ENCODE measurements around the gene ARID2. TPM values are rescaled to one million over a fixed set of nuclear protein-coding genes. Genes with fewer than 3 reads are reported as not detected.

Gene ARID2
- total and polyA plus RNA-seq, 2 of the 4 experiments (the other 2 are of a cell fraction) = 5.4 to 28.1 TPM

- WGBS, 2 experiments (ENCODE audit: extremely low coverage in 2 of 2, insufficient read length in 1 of 2) = 0% methylated on average over 2 of the region's 42 CpGs; no CpG with 5 or more reads in 1 of the 2 experiments
- peaks cover 10 to 18% of the 10 kb centered on the region in 2 experiments for H3K79me1 ChIP-seq (ENCODE audit: low read depth in 1 of 2, low read length in 2 of 2)
- no peaks in the 10 kb centered on the region for H3K9me3 ChIP-seq (ENCODE audit: control insufficient read depth, insufficient read depth, low read length)
- H4K91ac ChIP-seq (ENCODE audit: insufficient read depth, low read depth, low read length) = peak overlapping the region; percentile 95
- peak overlapping the region; percentile 69 for H3K4me3 ChIP-seq (ENCODE audit: insufficient read depth, low read depth, low read length)
- no TSS peak for BruUV-seq (replicated peaks)
- H3K27ac ChIP-seq (ENCODE audit: insufficient read depth, low read length) = peak overlapping the region; percentile 76
- peak overlapping the region; percentile 88 for H3K9ac ChIP-seq (ENCODE audit: low read depth, low read length)
- H3K14ac ChIP-seq (replicated peaks; ENCODE audit: low read depth, low read length) = peak overlapping the region; percentile 95
- in situ Hi-C loops (cut with MboI; ENCODE audit: low sequenced_read_pairs) = no loop called here
- H2AK5ac ChIP-seq (ENCODE audit: low read depth, low read length) = no peak overlapping the region
- no peaks in the 10 kb centered on the region for H3K4me1 ChIP-seq (ENCODE audit: control insufficient read depth, insufficient read depth, low read length)
- ChIA-PET POLR2A (ENCODE audit: unreplicated experiment) (interaction anchor here (0.6 to 1.5 kb wide), 2 partner anchors 94 to 183 kb away, joined by 3 to 5 read pairs; no protein-coding TSS in a partner anchor), CTCF (interaction anchor here (0.6 to 7.4 kb wide), 7 partner anchors 12 to 183 kb away, joined by 3 to 43 read pairs (median 4); no protein-coding TSS in a partner anchor)
- TF ChIP-seq CEBPB (IDR thresholded peaks at IDR 0.05; ENCODE audit: low read depth, low read length) (0 out of 2 replicates have a peak, but pooled peaks have one; percentile 56), MXI1 (IDR thresholded peaks at IDR 0.05; ENCODE audit: borderline replicate concordance, low read depth, low read length) (0 out of 2 replicates have a peak, but pooled peaks have one; percentile 12), CHD1 (IDR thresholded peaks at IDR 0.05; ENCODE audit: low read depth, low read length) (no peak)
- H4K20me1 ChIP-seq (ENCODE audit: insufficient read depth, low read length) = 0 out of 2 replicates have a peak, but pooled peaks cover 2% of the 10 kb centered on the region
- peak overlapping the region; percentile 100 for H3K4me2 ChIP-seq (ENCODE audit: low read depth, low read length)
- H2BK120ac ChIP-seq (ENCODE audit: low read depth, low read length) = peak overlapping the region; percentile 90
- H3K4ac ChIP-seq (ENCODE audit: low read depth, low read length) = peak overlapping the region; percentile 87
- peak overlapping the region; percentile 94 for H3K23ac ChIP-seq (ENCODE audit: low read depth, low read length)
- H3K18ac ChIP-seq (ENCODE audit: low read depth, low read length) = peak overlapping the region; percentile 70
- no peak overlapping the region for H2BK20ac ChIP-seq (ENCODE audit: low read depth, low read length)
- no peak overlapping the region for H2BK15ac ChIP-seq (ENCODE audit: low read depth, low read length)
- intact Hi-C loops (cut with micrococcal nuclease) = loop anchor here (1.0 to 5.0 kb wide), 6 partner anchors 54 to 556 kb away; no protein-coding TSS in a partner anchor
- peak; percentile 21 for DNase-seq
- H2AK9ac ChIP-seq (replicated peaks; ENCODE audit: low read depth, low read length, poor library complexity) = peak overlapping the region; percentile 71
- peak overlapping the region; percentile 98 for H3K56ac ChIP-seq (ENCODE audit: extremely low read depth, insufficient read depth, low read length)
- H2AFZ ChIP-seq (replicated peaks; ENCODE audit: low read length, poor library complexity) = peak overlapping the region; percentile 91
- no peak for ATAC-seq (ENCODE audit: low read depth)
- dilution Hi-C loops (cut with HindIII; ENCODE audit: low sequenced_read_pairs, unreplicated experiment) = no loop called here
- no peaks in the 10 kb centered on the region for H3K9me1 ChIP-seq (ENCODE audit: insufficient read depth, low read length)
- peak overlapping the region; percentile 77 for H2BK5ac ChIP-seq (ENCODE audit: low read depth, low read length, poor library complexity, severe bottlenecking)
- peak overlapping the region; percentile 52; the same call in 1 of the 2 replicates for H4K5ac ChIP-seq (ENCODE audit: low read depth, low read length)
- H3K27me3 ChIP-seq (ENCODE audit: control insufficient read depth, insufficient read depth, low read length) = no peaks in the 10 kb centered on the region
- no peaks in the 10 kb centered on the region for H3K36me3 ChIP-seq (ENCODE audit: control insufficient read depth, insufficient read depth, low read length)
- H4K8ac ChIP-seq (ENCODE audit: low read depth in 2 of 2, low read length in 2 of 2) = peak overlapping the region; percentile 86 to 90
These were observed 2.8 kb upstream of the ARID2 start for GRCh38 chr12:45726603-45727300.
